Measurements from ENCODE around the gene NEO1.

DNA sequence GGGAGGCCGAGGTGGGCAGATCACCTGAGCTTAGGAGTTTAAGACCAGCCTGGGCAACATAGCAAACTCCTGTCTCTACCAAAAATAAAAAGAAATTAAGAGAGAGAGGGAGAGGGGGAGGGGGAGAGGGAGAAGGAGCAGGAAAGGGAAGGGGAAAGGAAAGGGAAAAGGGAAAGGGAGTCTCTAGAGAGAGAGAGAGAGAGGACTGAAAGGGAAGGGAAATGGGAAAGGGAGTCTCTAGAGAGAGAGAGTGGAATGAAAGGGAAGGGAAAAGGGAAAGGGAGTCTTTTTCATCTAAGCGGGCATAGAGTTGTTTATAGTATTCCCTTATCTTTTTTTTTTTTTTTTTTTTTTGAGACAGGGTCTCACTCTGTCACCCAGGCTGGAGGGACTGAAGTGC is 148.1 kb downstream of the NEO1 start:
- TF ChIP-seq, protein P1, sequence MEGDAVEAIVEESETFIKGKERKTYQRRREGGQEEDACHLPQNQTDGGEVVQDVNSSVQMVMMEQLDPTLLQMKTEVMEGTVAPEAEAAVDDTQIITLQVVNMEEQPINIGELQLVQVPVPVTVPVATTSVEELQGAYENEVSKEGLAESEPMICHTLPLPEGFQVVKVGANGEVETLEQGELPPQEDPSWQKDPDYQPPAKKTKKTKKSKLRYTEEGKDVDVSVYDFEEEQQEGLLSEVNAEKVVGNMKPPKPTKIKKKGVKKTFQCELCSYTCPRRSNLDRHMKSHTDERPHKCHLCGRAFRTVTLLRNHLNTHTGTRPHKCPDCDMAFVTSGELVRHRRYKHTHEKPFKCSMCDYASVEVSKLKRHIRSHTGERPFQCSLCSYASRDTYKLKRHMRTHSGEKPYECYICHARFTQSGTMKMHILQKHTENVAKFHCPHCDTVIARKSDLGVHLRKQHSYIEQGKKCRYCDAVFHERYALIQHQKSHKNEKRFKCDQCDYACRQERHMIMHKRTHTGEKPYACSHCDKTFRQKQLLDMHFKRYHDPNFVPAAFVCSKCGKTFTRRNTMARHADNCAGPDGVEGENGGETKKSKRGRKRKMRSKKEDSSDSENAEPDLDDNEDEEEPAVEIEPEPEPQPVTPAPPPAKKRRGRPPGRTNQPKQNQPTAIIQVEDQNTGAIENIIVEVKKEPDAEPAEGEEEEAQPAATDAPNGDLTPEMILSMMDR (IDR thresholded peaks at IDR 0.05; ENCODE audit: borderline replicate concordance, extremely low read depth, low read length, poor library complexity, severe bottlenecking) = no peak
- no peak for TF ChIP-seq EZH2 (IDR thresholded peaks at IDR 0.05; ENCODE audit: borderline replicate concordance, low read depth, low read length, severe bottlenecking)
